ENCODE measurements around the gene SLC10A7.

Gene SLC10A7

DNA sequence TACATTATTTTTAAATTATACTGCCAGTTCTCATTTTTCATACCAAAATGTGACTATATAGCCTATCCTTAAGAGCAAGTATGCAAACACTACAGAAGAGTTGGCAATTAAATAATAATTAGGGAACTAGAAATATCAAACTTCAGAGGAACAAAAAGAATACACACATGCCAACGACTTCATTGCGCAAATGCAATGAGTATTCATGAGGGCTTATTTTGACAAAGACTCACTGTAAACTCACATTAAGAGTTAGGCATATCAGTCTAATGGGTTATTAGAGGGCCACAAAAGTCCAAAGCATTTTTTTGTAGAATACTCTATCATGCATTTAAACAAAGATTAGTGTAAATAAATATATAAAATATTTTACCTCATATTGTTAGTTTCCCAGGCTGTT is 31.6 kb downstream of the SLC10A7 start:
- no peak for DNase-seq

DNA sequence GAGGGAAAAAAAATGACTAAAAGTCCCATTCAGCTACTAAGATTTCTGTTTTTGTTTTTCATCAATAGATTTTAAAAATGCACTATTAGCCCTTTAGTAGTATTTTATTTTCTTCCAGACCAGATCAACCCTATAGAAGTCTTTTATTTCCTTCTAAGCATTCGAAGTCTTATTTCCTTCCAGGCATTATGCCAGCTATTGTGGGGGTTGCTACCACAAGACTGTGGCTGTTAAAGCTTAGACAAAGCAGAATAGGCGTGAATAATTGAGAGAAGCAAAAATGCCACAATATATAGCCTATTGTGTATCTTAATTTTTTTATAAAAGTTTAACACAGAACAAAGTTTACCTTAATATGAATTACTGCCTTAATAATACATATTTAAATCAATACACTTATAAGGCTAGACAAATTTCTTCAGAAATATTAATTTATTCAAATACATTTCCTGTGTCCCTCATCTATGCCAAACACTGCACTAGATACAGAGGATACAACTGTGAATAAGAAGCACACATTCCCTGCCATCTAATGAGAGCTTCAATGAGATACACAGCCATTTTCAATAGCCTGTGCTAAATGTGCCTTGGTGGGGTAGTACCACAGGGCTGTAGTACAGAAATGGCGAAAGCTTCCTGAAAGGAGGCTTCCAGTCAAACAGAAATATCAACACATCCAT is 33.1 kb downstream of the SLC10A7 start:
- DNase-seq, result no peak

DNA sequence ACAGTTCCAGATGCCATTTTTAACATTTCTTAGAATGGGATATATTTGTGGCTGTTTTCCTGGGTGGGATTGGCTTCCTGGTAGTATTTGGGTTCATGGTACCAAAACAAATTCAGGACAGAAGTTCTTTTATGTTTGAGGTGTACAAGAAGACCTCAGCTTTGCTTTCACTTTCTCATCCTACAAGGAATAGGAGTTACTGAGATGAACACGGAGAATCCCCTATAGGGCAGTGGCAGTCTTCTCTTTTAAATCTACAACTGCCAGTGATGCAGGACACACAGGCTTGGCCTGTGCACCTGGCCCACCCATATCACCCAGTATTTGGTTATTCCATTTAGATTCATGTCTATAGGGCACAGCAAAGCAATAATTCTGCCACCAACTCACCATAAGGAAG is 35.2 kb downstream of the SLC10A7 start:
- DNase-seq, result no peak

DNA sequence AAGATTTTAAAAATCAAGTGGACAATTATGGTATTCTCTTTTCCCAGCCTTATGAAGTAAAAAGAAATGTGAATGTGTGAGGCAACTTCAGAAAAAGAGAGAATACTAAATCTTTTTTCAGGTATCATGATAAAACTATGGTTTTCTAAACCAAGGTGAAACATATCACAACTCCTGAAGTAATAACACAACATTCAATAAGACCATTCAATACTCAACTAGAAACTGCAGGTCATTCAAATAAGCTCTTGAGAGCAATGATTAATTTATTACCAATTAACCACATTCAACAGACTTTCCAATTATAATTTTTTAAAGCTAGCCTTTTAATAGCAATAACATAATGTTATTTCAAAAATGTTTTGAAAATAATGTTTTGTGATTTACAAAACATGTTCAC is 35.8 kb downstream of the SLC10A7 start:
- DNase-seq, result no peak

DNA sequence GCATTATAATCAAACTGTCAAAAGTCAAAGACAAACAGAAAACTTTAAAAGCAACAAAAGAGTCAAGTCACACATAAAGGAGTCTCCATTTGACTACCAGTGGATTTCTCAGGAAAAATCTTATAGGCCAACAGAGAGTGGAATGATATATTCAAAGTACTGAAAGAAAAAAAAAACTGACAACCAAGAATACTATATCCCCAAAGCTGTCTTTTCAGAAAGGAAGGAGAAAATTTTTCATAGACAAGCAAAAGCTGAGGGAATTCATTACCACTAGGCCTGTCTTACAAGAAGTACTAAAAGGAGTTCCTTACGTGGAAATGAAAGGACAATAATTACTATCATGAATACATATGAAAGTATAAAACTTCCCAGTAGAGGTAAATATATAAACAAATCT is 39.0 kb downstream of the SLC10A7 start:
- DNase-seq, result no peak

DNA sequence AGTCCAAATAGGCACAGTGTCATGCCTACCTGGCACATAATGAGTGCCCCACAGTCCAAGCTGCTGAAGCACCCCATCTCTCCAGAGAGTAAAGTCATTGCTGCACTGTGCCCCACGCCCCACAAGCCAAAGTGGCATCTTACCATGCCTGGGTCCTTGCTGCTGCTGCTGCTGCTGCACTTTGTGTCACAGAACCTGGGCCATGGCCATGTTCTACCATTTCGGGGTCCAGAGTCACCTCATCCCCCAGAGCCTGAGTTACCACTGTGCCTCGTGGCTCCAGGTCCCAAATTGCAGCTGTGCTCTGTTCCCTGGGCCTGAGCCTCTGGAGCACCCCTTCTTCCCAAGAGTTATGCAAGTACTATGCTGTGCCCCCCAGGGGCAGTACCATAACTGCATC is 40.5 kb downstream of the SLC10A7 start:
- no peak for DNase-seq

DNA sequence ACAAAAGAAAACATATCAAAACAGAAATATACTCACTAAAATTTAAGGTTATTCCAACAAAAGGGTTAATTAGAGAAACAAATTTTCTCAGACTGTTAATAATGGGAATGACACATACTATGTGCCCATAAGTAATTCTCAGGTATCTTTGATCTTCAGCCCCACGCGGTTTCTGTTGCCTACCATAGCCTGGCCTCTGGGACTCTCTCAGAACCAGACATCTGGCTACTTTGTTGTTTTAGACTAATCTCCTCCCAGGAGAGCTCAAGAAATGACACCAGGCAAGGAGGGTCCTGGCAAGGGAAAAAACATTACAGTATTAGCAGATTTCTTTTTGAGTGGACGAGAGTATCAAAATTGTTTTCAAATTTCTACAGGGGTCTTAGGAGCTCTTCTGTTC is 43.7 kb downstream of the SLC10A7 start:
- DNase-seq, result no peak

DNA sequence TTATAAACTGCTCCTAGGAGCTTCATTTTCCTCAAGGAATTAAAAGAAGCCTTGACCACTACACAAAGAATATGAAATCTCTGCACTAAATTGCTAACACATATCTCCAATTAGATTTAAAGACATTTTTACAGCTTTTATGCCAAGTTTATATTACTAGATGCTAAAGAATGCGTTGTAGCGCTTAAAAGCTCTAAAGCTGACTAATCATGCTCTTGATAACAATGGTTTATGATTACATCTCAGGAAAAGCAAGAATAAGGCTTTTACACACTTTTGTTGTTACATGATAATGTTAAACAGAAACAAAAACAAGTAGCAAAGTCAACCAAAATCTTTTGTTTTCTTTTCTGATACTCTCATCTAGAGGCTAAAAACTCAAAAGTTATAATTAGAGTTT is 44.7 kb downstream of the SLC10A7 start:
- DNase-seq, result no peak

DNA sequence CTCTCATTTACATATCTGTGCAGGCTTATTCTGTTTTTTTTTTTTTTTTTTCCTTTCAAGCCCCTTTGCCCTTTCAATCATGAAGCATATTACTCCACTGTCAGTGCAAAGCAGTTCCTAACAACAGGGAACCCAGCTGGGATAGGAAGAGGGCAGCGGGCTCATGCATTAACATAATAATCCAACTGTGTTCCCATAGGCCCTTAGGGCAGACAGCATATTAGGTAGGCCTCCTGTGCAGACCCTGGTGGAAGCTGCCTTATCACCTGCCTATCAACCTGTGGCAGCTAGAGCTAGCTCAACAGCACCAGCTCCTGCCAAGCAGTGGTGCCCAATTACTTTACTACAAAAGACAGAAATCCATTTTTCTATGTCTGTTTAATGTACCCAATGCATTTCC is 49.3 kb downstream of the SLC10A7 start:
- DNase-seq, result no peak

DNA sequence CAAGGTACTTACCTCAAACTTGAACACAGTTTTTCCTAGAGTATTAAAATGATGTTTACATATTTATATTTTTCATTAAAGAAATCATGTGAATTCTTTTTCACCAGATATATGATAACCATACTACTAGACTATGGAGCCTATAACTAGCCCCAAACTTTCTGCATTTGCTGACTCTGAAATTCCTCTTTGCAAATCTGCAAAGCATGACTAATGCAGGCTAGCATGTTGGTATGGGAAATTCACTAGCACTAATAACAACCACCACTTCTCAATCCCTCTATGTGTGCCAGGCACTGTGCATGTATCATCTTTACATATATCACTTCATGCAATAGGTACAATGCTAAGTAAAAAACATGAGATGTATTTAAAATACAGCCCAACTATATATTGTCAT is 51.1 kb downstream of the SLC10A7 start:
- DNase-seq, result no peak

DNA sequence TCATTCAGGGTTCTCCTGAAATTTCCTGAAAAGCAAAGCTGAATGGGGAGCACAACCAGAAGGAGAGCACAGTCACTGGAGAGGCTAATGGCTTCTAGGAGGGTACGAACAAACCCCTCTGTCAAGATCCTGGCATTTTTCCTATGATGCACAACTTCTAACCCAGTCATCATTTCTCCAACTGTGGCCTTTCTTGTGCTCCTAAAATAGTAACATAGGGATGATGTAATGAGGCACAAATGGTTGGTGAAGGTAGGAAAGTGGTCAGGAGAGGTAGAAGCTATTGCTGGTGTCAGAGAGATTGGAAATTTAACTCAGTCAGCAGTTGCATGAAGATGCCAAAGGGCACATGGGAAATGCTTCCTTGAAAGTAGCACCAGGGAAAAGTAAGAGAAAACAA is 52.7 kb downstream of the SLC10A7 start:
- DNase-seq, result no peak

DNA sequence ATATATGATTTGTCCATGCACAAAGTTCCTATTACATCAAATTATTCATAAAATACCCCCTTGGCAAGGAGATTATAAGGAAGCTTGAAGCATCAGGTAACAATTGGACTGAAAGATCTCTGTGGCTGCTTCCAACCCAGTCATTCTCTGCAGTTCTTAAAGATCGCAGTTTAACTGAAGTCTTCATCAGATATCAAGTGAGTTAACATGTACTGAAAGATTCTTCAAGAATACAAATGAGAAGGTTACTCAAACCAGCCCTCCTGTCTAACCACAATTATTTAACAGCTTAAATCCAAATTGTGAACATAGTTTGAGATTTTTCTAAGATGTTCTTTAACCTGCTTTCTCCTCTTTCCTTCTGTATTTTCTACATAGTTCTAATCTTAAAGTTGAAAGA is 56.1 kb downstream of the SLC10A7 start:
- no peak for DNase-seq

DNA sequence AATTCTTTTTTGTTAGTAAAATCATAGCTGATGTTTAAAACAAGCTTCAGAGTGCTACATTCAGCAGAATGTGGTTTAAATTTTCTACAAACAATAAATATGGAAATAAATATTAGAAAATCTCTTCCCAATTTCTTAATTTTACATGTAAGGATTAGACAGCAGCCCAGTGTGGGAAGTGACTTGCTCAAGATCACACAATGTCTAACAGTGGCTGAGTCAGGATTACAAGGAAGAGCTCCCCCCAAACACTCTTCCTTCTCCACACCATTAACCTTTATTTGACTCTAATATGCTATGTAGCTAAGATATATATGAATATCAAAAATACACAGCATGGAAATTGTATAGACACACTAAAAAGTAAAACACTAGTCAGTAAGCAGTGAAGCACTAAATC is 59.5 kb downstream of the SLC10A7 start:
- no peak for DNase-seq

DNA sequence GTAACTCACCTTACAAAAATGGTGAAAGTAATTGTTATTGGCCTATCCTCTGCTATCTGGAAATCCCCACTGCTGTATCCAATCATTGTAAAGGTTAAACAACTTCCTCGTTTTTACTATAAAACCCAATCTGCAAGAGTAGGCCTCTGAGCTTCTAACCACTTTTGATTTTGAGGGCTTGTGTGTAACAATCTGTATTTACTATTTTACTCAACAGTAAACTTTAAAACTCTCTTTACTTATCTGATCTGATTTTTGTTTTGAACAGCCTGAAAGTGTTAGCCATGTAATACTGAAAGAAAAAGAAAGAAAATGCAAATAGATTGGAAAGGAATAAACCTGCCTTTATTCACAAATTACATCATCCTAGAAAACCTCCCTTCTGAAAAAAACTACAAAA is 63.1 kb downstream of the SLC10A7 start:
- DNase-seq, result no peak

DNA sequence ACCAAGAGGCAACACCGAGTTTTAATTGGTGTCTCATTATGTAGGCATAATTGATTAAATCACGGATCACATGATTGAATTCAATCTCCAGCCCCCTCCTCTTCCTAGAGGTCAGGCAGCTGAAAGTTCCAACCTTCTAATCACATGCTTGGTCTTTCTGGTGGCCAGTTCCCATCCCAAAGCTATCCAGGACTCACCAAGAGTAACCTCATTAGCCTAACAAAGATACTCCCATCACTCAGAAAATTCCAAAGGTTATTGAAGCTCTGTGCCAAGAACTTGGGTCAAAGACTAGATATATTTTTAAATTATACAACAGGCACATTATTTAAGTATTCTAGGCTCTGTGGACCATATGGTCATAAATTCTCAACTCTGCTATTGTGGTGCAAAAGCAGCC is 65.1 kb downstream of the SLC10A7 start:
- DNase-seq, result no peak

DNA sequence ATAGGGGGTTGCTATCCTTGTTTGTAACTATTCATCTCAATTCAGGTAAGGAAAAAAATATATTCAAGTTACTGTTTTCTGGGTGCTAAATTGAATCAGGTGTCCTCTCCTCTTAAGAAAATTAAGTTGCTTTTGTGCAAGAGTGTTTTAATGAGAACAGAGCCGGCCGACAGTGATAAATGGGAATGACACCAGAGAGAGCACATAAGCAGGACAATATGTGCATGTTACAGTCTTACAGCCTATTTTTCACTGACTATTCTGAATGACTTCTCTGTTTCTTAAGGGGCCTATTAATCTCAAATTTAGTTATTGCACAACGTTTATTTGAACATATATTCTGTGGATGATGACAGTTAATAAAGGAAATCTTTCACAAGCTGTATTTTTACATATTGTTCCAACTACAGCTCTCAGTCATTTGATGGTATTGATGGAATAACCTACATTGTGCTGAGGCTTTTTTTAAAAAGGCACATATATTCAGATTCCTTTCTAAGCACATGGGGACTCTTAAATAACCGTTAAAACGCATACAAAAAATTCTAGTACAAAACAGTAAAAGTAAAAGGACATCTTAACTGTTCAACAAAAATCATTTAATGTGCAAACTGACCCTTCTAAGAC is 68.4 kb downstream of the SLC10A7 start:
- DNase-seq, result no peak

DNA sequence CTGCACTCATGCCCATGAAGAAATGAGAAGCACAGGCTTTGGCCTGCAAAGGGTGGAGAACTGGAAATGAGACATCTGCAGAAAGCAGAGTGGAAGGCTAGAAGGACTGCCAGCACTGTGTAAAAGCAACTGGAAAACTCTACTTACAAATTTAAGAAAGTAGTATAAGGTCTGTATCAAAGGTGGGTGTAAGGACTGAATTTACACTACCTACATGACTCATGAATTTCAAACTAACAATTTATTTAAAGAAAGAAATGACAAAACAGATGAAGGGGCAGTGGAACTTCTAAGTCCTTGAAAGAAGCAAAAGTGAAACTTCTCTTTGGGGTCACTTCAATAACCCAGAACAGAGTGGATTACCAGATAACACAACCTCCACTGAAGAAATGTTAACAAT is 71.2 kb downstream of the SLC10A7 start:
- DNase-seq, result no peak

DNA sequence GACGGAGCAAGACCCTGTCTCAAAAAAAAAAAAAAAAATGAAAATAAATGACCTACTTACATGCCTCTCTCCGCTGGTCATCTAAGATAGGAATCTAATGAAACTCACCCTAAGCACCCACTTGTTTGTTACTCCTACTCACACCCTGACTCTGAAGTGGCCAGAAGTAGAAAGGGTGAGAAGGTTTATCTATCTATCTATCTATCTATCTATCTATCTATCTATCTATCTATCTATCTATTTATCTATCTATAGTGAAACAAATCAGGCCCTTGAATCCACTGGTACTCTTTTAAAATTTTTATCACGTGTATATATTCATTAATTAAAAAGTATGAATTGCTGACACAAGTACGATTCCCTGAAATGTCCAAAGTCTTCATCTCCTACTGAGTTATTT is 75.2 kb downstream of the SLC10A7 start:
- DNase-seq, result no peak

DNA sequence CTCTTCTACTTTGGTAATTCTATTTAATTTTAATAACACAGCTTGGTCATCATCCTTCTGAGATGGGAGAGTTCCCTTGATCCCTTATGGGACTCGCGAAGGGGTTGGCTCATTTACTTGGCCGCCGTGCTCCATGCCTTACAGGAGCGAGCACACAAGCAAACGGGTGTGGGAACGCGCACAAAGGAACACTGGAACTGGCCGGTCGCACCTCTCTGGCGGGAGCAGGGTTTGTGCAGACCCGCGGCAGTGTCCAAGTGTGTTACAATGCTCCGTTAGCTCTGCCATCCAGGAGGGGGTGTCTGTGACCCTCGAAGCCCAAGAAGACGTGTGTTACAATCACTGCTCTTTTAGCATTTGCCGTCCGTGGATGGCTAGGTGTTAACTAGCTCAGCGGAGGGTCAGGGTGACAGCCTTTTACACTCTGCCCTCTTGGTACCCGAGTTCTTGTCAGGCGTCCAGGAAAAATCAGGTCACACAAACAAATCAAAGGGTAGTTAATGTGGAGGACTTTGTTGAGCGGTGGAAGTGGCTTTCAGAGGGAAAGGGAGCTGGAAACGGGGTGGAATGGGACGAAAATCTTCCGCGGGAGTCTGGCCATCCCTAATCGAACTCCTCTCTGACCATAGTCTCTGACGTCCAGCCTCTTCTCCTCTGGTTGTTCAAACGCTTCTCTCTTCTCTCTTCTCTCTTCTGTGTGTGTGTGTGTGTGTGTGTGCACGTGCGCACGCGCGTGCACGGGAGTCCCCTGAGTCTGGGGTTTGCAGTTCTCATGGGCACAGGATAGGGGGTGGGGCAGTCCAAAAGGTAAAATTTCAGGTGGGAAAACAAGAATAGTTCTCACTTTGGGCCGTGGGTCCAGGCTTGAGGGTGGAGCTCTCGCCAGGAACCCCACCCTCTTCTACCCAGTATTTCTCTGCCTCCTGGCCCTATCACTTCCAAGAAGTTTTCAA is 76.3 kb downstream of the SLC10A7 start:
- no peak for DNase-seq

DNA sequence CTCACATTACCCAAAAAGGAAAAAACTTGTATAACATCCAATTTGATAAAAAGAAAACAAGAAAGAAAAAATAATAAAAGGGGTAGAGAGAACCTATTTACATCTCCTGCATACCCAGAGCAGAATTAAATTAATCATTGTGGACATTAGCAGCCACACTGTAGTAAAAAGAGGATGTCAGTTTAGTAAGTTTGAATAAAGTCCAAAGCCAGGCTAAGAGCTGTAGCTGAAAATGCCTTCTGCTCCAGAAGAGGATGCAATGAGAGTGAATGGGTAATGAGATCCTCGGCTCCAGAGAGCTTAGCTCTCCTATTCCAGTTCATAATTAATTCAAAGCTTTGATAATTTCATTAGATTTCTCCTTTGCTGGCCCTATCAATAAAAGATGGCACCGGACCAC is 78.2 kb downstream of the SLC10A7 start:
- no peak for DNase-seq

DNA sequence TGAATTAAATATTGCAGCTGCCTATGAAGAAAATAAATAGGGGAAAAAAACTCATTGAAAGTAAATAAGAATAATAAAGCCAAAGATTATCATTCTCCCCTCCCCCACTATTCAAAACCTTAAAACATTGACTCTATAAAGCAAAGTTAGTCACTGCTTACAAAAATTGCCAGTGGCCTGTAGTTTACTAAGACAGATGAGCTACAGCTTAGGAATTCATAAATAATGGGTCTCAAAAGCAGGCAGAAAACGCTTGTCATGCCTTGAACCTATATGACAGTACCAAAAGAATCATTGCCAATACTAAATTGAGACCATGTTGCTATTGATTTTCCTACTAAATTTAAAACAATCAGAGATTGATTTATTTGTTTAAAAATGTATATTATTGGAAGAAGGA is 78.9 kb downstream of the SLC10A7 start:
- DNase-seq, result no peak

DNA sequence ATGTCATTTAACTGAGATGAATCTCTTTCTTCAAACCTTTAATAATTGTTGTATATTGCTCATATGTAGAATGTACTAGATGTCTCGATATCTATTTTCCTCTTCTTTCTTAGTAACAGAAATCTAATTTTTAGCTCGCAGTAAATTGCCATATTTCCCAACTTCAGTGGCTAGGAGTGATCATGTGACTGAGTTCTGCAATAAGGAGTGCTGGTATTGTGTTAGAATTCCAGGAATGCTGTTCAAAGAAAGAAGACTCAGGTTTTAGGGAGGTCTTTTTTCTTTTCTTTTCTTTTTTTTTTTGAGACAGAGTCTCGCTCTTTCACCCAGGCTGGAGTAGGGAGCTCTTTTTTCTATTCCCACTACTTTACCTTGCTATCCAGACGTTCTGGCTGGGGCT is 81.7 kb downstream of the SLC10A7 start:
- no peak for DNase-seq

DNA sequence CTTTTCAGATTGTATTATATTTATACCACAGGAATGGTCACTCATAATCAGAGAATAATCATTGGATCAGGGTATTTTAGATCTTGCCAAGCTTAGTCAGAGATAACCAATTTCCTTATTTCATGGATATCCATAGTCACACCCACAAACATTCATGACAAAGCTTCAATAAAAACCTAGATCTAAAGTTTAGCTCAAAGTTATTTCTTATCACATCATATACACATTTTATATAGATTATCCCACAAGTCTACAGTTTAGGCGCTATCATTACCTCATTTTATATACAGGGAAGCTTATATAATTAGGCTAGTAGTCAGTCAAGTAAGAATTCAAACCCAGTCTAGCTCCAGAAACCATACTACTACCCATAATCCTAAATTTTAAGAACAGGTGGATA is 82.3 kb downstream of the SLC10A7 start:
- DNase-seq, result no peak

DNA sequence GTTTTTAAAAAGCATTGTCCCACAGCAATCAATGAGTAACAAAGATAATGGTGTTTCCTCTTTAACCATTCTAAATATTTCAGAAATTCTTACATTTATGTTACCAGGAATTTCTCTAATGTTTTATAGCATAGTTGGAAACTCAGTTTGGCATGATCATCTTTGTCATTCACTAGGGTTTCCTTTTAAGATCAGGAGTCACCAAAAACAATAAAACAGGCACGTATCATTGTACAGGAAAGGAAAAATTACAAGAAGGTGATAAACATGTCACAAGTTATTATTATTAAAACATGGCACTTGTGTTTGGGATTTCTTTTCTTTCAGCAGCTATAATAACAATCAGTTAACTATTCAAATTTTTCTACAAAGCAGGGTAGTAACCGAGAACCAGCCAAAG is 84.0 kb downstream of the SLC10A7 start:
- no peak for DNase-seq

Measured in CD4-positive, alpha-beta T cell treated with Interferon gamma for 1 hour (primary cell).